K562 (cell line): ENCODE results near the gene SEMA6B. TPM values are rescaled to one million over a fixed set of nuclear protein-coding genes. Genes with fewer than 3 reads are reported as not detected.

ENCODE experiments used
- BCOR ChIP-seq: fragments of 450-650 bp; IDR thresholded peaks from 2 replicates; pipeline ENCODE4 v1.6.1; 2016
- MXD1 ChIP-seq: fragments of 250-450 bp; sonication (Bioruptor Pico); IDR thresholded peaks from 2 replicates; pipeline ENCODE4 v1.8.0; 2021; ENCODE audit warnings: borderline replicate concordance, mild to moderate bottlenecking, moderate library complexity; ENCODE audit not compliant: poor library complexity, severe bottlenecking
- SIN3B ChIP-seq: fragments of 450-650 bp; IDR thresholded peaks from 2 replicates; pipeline ENCODE4 v1.6.1; 2017; ENCODE audit warnings: low read depth, mild to moderate bottlenecking, moderate library complexity
- TEAD4 ChIP-seq, 2 experiments: sonication (generic) in 1 of 2; formaldehyde crosslinking in 1 of 2; IDR thresholded peaks; 2 replicates each; pipeline versions ENCODE4 v1.6.1 to v1.8.0; 2012 to 2022; ENCODE audit warnings: borderline replicate concordance in 1 of 2, inconsistent platforms in 1 of 2, low read length in 1 of 2, mild to moderate bottlenecking in 1 of 2, missing genetic modification reagents in 1 of 2
- ZNF449 ChIP-seq: fragments of 250-450 bp; sonication (Bioruptor Pico); IDR thresholded peaks from 2 replicates; pipeline ENCODE4 v1.8.0; 2022; ENCODE audit warnings: moderate library complexity, mild to moderate bottlenecking, inconsistent platforms
- ZNF518B ChIP-seq: fragments of 250-450 bp; sonication (Bioruptor Pico); IDR thresholded peaks from 2 replicates; pipeline ENCODE4 v1.5.0; 2021; ENCODE audit warnings: mild to moderate bottlenecking, moderate library complexity
- polyA plus RNA-seq, 8 experiments: library from polyadenylated mRNA; depleted of rRNA in 4 of 8; stranded (reverse) in 5 of 8; unstranded in 3 of 8; fragments of >200 nt; fragmentation: Nextera tagmentation in 2 of 8; fragmentation: Illumina TruSeq in 1 of 8; extraction: Ambion mirVana in 2 of 8; extraction: Trizol in 1 of 8; gene quantifications; 2 replicates each; pipeline versions ENCODE4 v1.2.1 to v1.2.3, GENCODE V29; 2011 to 2014; ENCODE audit warnings: inconsistent platforms in 1 of 8, missing spikeins in 1 of 8
- total RNA-seq, 7 experiments: library from RNA; depleted of rRNA in 6 of 7; stranded (reverse); fragments of >200 nt in 6 of 7; fragmentation: Illumina TruSeq in 2 of 7; extraction: Trizol in 2 of 7; gene quantifications; 2 replicates each; pipeline versions ENCODE4 v1.2.1 to v1.2.3, GENCODE V29; 2011 to 2021; ENCODE audit warnings: low replicate concordance in 1 of 7
- TF ChIP-seq, protein P1 (sequence below): fragments of 450-650 bp; IDR thresholded peaks from 2 replicates; pipeline ENCODE4 v1.6.1; 2016; ENCODE audit warnings: mild to moderate bottlenecking, moderate library complexity
- TF ChIP-seq, protein P2 (sequence below): fragments of 450-650 bp; formaldehyde crosslinking; IDR thresholded peaks from 2 replicates; pipeline ENCODE4 v1.4.0; 2020; ENCODE audit warnings: mild to moderate bottlenecking, moderate library complexity

SEMA6B gene
- total and polyA plus RNA-seq, 9 of the 15 experiments (the other 6 are each of a cell fraction or from before 2014, with no cell fraction given) = 0.65 to 4.6 (median 2.5) TPM; not detected in 2

DNA sequence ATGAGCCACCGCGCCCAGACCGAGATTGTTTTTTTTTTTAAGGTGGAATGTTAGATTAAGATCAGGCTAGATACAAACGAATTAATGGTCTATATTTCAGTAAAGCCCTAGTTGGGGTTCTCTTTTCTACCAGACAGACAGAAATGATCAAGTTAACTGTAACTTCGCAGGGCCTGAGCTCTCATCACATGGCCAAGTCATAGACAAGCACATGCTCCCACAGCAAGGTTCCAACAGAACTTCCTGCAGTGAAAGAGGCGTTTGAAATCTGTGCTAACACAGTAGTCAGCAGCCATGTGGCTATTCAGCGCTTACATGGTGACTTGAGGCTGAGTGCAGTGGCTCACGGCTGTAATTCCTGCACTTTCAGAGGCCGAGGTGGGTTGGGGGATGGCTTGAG lies 34.7 kb upstream of the SEMA6B start (continued):
- no peak for TF ChIP-seq MXD1
- TF ChIP-seq ZNF518B = no peak
- no peak for TF ChIP-seq TEAD4 (IDR thresholded peaks at IDR 0.05; ENCODE audit: low read length)
- no peak for TF ChIP-seq TEAD4 (CRISPR knock-in tag; IDR thresholded peaks at IDR 0.05; ENCODE audit: borderline replicate concordance)
- no peak for TF ChIP-seq BCOR
- no peak for TF ChIP-seq SIN3B
- no peak for TF ChIP-seq ZNF449 (CRISPR knock-in tag)
- TF ChIP-seq, protein P1, sequence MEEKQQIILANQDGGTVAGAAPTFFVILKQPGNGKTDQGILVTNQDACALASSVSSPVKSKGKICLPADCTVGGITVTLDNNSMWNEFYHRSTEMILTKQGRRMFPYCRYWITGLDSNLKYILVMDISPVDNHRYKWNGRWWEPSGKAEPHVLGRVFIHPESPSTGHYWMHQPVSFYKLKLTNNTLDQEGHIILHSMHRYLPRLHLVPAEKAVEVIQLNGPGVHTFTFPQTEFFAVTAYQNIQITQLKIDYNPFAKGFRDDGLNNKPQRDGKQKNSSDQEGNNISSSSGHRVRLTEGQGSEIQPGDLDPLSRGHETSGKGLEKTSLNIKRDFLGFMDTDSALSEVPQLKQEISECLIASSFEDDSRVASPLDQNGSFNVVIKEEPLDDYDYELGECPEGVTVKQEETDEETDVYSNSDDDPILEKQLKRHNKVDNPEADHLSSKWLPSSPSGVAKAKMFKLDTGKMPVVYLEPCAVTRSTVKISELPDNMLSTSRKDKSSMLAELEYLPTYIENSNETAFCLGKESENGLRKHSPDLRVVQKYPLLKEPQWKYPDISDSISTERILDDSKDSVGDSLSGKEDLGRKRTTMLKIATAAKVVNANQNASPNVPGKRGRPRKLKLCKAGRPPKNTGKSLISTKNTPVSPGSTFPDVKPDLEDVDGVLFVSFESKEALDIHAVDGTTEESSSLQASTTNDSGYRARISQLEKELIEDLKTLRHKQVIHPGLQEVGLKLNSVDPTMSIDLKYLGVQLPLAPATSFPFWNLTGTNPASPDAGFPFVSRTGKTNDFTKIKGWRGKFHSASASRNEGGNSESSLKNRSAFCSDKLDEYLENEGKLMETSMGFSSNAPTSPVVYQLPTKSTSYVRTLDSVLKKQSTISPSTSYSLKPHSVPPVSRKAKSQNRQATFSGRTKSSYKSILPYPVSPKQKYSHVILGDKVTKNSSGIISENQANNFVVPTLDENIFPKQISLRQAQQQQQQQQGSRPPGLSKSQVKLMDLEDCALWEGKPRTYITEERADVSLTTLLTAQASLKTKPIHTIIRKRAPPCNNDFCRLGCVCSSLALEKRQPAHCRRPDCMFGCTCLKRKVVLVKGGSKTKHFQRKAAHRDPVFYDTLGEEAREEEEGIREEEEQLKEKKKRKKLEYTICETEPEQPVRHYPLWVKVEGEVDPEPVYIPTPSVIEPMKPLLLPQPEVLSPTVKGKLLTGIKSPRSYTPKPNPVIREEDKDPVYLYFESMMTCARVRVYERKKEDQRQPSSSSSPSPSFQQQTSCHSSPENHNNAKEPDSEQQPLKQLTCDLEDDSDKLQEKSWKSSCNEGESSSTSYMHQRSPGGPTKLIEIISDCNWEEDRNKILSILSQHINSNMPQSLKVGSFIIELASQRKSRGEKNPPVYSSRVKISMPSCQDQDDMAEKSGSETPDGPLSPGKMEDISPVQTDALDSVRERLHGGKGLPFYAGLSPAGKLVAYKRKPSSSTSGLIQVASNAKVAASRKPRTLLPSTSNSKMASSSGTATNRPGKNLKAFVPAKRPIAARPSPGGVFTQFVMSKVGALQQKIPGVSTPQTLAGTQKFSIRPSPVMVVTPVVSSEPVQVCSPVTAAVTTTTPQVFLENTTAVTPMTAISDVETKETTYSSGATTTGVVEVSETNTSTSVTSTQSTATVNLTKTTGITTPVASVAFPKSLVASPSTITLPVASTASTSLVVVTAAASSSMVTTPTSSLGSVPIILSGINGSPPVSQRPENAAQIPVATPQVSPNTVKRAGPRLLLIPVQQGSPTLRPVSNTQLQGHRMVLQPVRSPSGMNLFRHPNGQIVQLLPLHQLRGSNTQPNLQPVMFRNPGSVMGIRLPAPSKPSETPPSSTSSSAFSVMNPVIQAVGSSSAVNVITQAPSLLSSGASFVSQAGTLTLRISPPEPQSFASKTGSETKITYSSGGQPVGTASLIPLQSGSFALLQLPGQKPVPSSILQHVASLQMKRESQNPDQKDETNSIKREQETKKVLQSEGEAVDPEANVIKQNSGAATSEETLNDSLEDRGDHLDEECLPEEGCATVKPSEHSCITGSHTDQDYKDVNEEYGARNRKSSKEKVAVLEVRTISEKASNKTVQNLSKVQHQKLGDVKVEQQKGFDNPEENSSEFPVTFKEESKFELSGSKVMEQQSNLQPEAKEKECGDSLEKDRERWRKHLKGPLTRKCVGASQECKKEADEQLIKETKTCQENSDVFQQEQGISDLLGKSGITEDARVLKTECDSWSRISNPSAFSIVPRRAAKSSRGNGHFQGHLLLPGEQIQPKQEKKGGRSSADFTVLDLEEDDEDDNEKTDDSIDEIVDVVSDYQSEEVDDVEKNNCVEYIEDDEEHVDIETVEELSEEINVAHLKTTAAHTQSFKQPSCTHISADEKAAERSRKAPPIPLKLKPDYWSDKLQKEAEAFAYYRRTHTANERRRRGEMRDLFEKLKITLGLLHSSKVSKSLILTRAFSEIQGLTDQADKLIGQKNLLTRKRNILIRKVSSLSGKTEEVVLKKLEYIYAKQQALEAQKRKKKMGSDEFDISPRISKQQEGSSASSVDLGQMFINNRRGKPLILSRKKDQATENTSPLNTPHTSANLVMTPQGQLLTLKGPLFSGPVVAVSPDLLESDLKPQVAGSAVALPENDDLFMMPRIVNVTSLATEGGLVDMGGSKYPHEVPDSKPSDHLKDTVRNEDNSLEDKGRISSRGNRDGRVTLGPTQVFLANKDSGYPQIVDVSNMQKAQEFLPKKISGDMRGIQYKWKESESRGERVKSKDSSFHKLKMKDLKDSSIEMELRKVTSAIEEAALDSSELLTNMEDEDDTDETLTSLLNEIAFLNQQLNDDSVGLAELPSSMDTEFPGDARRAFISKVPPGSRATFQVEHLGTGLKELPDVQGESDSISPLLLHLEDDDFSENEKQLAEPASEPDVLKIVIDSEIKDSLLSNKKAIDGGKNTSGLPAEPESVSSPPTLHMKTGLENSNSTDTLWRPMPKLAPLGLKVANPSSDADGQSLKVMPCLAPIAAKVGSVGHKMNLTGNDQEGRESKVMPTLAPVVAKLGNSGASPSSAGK = peak; percentile 76; the same call in 1 of the 2 replicates
- TF ChIP-seq, protein P2, sequence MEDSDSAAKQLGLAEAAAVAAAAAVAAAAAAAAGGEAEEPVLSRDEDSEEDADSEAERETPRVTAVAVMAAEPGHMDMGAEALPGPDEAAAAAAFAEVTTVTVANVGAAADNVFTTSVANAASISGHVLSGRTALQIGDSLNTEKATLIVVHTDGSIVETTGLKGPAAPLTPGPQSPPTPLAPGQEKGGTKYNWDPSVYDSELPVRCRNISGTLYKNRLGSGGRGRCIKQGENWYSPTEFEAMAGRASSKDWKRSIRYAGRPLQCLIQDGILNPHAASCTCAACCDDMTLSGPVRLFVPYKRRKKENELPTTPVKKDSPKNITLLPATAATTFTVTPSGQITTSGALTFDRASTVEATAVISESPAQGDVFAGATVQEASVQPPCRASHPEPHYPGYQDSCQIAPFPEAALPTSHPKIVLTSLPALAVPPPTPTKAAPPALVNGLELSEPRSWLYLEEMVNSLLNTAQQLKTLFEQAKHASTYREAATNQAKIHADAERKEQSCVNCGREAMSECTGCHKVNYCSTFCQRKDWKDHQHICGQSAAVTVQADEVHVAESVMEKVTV (CRISPR knock-in tag) = no peak
